Peyer's patch (tissue), 4 donors: ENCODE data around the gene GPR107.

ENCODE experiments used
- POLR2A ChIP-seq, 2 donors: fragments of 450-650 bp; IDR thresholded peaks; one replicate each; pipeline ENCODE4 v1.5.1; 2017; ENCODE audit warnings: antibody characterized with exemption in 2 of 2, mild to moderate bottlenecking in 2 of 2, moderate library complexity in 2 of 2
- TF ChIP-seq, protein P1 (sequence below), 6 experiments: fragments of 450-650 bp in 4 of 6; fragments of 200-600 bp in 2 of 6; sonication (generic) in 1 of 6; IDR thresholded peaks; one replicate each; pipeline ENCODE4 v1.5.1; 2017 to 2019; ENCODE audit warnings: antibody characterized with exemption in 6 of 6, mild to moderate bottlenecking in 3 of 6, moderate library complexity in 1 of 6

DNA sequence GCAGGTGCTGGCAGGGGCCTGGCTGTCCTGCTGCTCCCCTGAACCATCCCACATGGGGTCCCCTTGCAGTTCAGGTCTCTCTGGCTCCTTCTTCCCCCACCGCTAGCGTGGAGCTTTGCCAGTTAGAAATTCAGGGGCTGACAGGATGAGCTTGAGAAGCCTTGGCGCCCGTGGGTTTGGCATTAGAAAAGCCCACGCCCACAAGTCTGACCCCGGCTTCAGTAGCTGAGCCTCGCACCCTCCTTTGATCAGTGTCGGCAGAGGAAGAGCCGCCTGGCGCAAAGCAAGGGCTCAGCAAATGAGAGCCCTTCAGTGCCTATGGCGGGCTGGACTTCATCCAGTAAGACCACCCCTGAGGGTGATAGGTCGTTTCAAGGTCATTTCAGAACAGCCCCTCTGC is 88.3 kb downstream of the GPR107 start:
- TF ChIP-seq, protein P1, sequence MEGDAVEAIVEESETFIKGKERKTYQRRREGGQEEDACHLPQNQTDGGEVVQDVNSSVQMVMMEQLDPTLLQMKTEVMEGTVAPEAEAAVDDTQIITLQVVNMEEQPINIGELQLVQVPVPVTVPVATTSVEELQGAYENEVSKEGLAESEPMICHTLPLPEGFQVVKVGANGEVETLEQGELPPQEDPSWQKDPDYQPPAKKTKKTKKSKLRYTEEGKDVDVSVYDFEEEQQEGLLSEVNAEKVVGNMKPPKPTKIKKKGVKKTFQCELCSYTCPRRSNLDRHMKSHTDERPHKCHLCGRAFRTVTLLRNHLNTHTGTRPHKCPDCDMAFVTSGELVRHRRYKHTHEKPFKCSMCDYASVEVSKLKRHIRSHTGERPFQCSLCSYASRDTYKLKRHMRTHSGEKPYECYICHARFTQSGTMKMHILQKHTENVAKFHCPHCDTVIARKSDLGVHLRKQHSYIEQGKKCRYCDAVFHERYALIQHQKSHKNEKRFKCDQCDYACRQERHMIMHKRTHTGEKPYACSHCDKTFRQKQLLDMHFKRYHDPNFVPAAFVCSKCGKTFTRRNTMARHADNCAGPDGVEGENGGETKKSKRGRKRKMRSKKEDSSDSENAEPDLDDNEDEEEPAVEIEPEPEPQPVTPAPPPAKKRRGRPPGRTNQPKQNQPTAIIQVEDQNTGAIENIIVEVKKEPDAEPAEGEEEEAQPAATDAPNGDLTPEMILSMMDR (IDR thresholded peaks at IDR 0.05): no peak
- no peak for TF ChIP-seq POLR2A (IDR thresholded peaks at IDR 0.05)
